ENCODE data around the gene TMEM272.

DNA sequence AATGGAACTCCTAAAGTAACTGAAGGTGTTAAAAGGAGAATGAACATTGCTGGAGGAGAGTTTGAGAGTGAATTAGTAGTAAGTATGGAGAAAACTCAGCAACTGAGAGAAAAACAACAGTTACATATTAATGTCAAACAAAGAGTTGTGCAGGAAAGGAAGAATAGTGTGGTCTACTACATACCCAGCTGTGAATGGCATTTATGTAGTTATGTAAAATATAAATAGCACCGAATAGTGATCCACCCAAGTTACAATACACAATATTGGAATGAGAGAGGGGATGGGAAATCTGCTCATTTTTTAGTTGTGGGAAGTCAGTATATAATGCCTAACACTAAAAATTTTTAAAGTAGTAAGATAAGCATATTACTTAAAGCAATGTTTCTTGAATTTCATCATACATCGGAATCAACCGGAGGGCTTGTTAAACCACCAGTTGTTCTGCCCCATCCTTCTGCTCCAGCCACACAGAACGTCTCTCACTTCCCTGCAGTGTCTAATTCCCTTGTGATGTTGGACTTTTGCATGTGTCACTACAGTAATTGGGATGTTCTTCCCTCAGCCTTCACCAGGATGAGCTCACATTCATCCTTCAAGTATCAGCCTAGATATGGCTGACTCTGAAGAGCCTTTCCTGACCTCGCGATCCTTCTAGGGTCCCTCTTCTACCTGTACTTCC is 28.3 kb upstream of the TMEM272 start:
- no peak for TF ChIP-seq POLR2A (IDR thresholded peaks at IDR 0.05)
- TF ChIP-seq, protein P1, sequence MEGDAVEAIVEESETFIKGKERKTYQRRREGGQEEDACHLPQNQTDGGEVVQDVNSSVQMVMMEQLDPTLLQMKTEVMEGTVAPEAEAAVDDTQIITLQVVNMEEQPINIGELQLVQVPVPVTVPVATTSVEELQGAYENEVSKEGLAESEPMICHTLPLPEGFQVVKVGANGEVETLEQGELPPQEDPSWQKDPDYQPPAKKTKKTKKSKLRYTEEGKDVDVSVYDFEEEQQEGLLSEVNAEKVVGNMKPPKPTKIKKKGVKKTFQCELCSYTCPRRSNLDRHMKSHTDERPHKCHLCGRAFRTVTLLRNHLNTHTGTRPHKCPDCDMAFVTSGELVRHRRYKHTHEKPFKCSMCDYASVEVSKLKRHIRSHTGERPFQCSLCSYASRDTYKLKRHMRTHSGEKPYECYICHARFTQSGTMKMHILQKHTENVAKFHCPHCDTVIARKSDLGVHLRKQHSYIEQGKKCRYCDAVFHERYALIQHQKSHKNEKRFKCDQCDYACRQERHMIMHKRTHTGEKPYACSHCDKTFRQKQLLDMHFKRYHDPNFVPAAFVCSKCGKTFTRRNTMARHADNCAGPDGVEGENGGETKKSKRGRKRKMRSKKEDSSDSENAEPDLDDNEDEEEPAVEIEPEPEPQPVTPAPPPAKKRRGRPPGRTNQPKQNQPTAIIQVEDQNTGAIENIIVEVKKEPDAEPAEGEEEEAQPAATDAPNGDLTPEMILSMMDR (IDR thresholded peaks at IDR 0.05) = no peak
- no peak for TF ChIP-seq POLR2AphosphoS5 (IDR thresholded peaks at IDR 0.05)
